Measurements from ENCODE around the gene SRGAP3.

DNA sequence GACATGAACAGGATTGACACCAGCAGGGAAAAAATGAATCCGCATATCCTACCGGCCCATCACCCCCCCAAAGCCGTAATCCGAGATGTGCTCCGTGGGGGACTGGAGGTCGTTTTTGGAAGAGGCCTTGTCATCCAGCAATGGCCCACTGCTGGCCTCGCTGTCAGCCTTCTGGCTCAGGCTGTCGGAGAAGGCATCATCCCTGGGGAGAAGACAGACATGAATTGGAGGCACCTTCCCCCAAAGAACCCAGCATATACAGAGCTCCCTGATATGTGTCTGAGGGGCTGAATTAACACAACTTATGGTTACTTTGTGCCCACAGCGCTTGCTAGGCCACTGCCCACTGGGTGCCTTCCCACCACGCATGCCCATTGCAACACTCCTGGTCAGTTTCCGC, 256.6 kb downstream of the SRGAP3 start:
- TF ChIP-seq CTCF (IDR thresholded peaks at IDR 0.05) (no peak), POLR2A (IDR thresholded peaks at IDR 0.05) (no peak)
